GM18505 (cell line): ENCODE results near the gene NRIP2.
A peak's percentile ranks its signal among the peaks of the same experiment; 100 is the strongest.
"Not testable (repeated sequence)": the region's sequence is repeated elsewhere in the genome, so short reads cannot be mapped to it uniquely, and the experiment has no call there.

Source experiments
- ATAC-seq: cut with Tn5 transposase; IDR thresholded peaks from one replicate; pipeline ENCODE4 v1.9.1; 2021; ENCODE audit not compliant: unreplicated experiment
- POLR2A ChIP-seq: IDR thresholded peaks from 4 replicates; pipeline ENCODE4 v1.6.1; 2011; ENCODE audit warnings: borderline replicate concordance; ENCODE audit not compliant: insufficient read depth, insufficient read length; ENCODE audit errors: extremely low read depth

NRIP2 gene

GRCh38 chr12:2834581-2835491 is at the start of gene NRIP2:
Gene NRIP2 (minus strand): TSS chr12:2835035. CDS start chr12:2834983, 52 bp downstream.
- TF ChIP-seq POLR2A = no peak
- no peak for ATAC-seq

- no peak for TF ChIP-seq POLR2A
- no peak for ATAC-seq
These were observed 45.0 kb upstream of the NRIP2 start for GRCh38 chr12:2879853-2880252.

- ATAC-seq = no peak
- TF ChIP-seq POLR2A = no peak
These were observed 43.3 kb upstream of the NRIP2 start for GRCh38 chr12:2877953-2878732.

GRCh38 chr12:2877047-2877952 is 42.5 kb upstream of the NRIP2 start, which contains the start of the genes FOXM1 and RHNO1:
Gene FOXM1 (minus strand): TSS chr12:2877174. CDS start chr12:2874478, 2,696 bp downstream.
Gene RHNO1 (plus strand): TSS chr12:2877223. CDS start chr12:2885367, 8,144 bp downstream.
- TF ChIP-seq POLR2A = peak; percentile 75
- peak; percentile 70 for ATAC-seq

GRCh38 chr12:2876431-2877046 is 41.7 kb upstream of the NRIP2 start:
- ATAC-seq = peak; percentile 4
- no peak for TF ChIP-seq POLR2A

- ATAC-seq = not testable (repeated sequence)
These were observed 34.3 kb upstream of the NRIP2 start for GRCh38 chr12:2868986-2869632.

- TF ChIP-seq POLR2A = no peak
- no peak for ATAC-seq
These were observed 29.4 kb upstream of the NRIP2 start for GRCh38 chr12:2864198-2864597.

- not testable (repeated sequence) for ATAC-seq
These were observed 28.6 kb upstream of the NRIP2 start for GRCh38 chr12:2863402-2863801.

GRCh38 chr12:2862876-2863275 is 28.0 kb upstream of the NRIP2 start:
- ATAC-seq = no peak
- no peak for TF ChIP-seq POLR2A

GRCh38 chr12:2860170-2860569 is 25.3 kb upstream of the NRIP2 start:
- TF ChIP-seq POLR2A = no peak
- no peak for ATAC-seq

GRCh38 chr12:2858944-2859421 is 24.1 kb upstream of the NRIP2 start:
- no peak for ATAC-seq
- TF ChIP-seq POLR2A = no peak

GRCh38 chr12:2858334-2858733 is 23.5 kb upstream of the NRIP2 start:
- no peak for ATAC-seq
- no peak for TF ChIP-seq POLR2A
